Esophagus squamous epithelium (tissue), 5 donors: Measurements from ENCODE around the gene NOL6. TPM values are rescaled to one million over a fixed set of nuclear protein-coding genes. Genes with fewer than 3 reads are reported as not detected.

Experiments used
- DNase-seq: peaks from one replicate; lab custom pipeline; 2025; lab: John Stamatoyannopoulos, UW
- H3K27ac ChIP-seq, 4 donors: fragments of 200-600 bp; sonication (generic); one replicate each; pipeline ENCODE4 v1.5.1; 2016 to 2019; ENCODE audit warnings: mild to moderate bottlenecking in 1 of 4
- H3K27me3 ChIP-seq, 4 donors: fragments of 200-600 bp; sonication (generic); 1 replicate in 3 of 4; 2 replicates in 1 of 4; pipeline versions ENCODE4 v1.5.1 to v1.6.0; 2017 to 2021; ENCODE audit warnings: antibody characterized with exemption in 1 of 4
- H3K36me3 ChIP-seq, 3 donors: fragments of 200-600 bp; sonication (generic); one replicate each; pipeline ENCODE4 v1.5.1; 2016 to 2019
- H3K4me1 ChIP-seq, 3 donors: fragments of 200-600 bp; sonication (generic); one replicate each; pipeline ENCODE4 v1.5.1; 2017 to 2019
- H3K4me3 ChIP-seq, 4 donors: fragments of 200-600 bp; sonication (generic); 1 replicate in 3 of 4; 2 replicates in 1 of 4; pipeline ENCODE4 v1.5.1; 2016 to 2019; ENCODE audit warnings: mild to moderate bottlenecking in 2 of 4, moderate library complexity in 1 of 4
- H3K9me3 ChIP-seq, 3 donors: fragments of 200-600 bp; sonication (generic); one replicate each; pipeline ENCODE4 v1.5.1; 2016 to 2019
- POLR2A ChIP-seq, 4 donors: fragments of 450-650 bp; IDR thresholded peaks; one replicate each; pipeline ENCODE4 v1.6.1; 2017; ENCODE audit warnings: antibody characterized with exemption in 4 of 4, mild to moderate bottlenecking in 4 of 4, moderate library complexity in 3 of 4
- WGBS, 2 donors: methylation state at CpG; one replicate each; pipeline ENCODE4 v1.1.5; 2018; 5-methylcytosine and 5-hydroxymethylcytosine counted together
- intact Hi-C: fragments of 100-400 bp; cut with DNase I; formaldehyde crosslinking; loops from one replicate; pipeline ENCODE4 v1.15.0; 2022
- total RNA-seq, 4 donors: library from RNA; depleted of rRNA; stranded (reverse); fragments of >200 nt; gene quantifications; one replicate each; pipeline ENCODE4 v1.1.0, GENCODE V29; 2016
- TF ChIP-seq, protein P1 (sequence below), 6 experiments: fragments of 450-650 bp in 4 of 6; fragments of 200-600 bp in 2 of 6; sonication (generic) in 2 of 6; IDR thresholded peaks; one replicate each; pipeline ENCODE4 v1.5.1; 2016 to 2019; ENCODE audit warnings: antibody characterized with exemption in 6 of 6, mild to moderate bottlenecking in 4 of 6, moderate library complexity in 4 of 6
- donor health status: DM: yes; HTN: yes; CAD: no.

The NOL6 gene
- total RNA-seq, 4 donors from 2014 or later = 23.6 to 43.7 (median 38.3) TPM

DNA sequence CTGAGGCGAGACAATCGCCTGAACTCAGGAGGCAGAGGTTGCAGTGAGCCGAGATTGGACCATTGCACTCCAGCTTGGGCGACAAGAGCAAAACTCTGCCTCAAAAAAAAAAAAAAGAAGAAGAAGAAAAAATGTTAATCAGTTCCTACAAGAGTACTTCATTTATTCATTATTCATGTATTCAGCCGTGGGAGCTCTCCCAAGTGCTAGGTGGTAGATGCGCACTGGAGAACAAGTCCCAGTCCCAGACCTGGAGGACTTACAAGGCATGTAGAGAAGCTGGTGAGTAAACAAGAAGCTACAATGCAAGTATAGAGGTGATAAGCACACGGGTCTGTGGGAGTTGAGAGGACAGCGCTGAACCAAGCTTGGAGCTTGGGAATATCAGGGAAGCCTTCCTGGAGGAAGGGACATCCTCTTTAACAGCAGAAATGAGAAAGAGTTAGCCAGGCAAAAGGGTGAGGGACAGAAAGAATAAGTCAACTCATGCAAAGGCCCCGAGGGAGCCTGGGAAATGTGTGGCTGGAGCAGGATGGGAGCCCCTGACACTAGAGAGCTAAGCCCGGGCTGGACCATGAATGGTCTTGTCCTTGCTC lies 53.9 kb downstream of the NOL6 start:
- Histone ChIP-seq H3K4me1 (peaks cover 30 to 74% (median 35%) of the 10 kb centered on the region in 3 donors), H3K36me3 (no peaks in the 10 kb centered on the region), H3K27me3 (peaks cover 0 to 8% (median 0%) of the 10 kb centered on the region in 4 donors), H3K9me3 (no peaks in the 10 kb centered on the region), H3K4me3 (no peak overlapping the region), H3K27ac (peak overlapping the region; percentile 34 to 87 (median 66))
- intact Hi-C loops = no loop called here
- 57 to 59% methylated on average over 8 to 10 of the region's 10 CpGs for WGBS, 2 donors
- TF ChIP-seq POLR2A (IDR thresholded peaks at IDR 0.05) = no peak
- TF ChIP-seq, protein P1, sequence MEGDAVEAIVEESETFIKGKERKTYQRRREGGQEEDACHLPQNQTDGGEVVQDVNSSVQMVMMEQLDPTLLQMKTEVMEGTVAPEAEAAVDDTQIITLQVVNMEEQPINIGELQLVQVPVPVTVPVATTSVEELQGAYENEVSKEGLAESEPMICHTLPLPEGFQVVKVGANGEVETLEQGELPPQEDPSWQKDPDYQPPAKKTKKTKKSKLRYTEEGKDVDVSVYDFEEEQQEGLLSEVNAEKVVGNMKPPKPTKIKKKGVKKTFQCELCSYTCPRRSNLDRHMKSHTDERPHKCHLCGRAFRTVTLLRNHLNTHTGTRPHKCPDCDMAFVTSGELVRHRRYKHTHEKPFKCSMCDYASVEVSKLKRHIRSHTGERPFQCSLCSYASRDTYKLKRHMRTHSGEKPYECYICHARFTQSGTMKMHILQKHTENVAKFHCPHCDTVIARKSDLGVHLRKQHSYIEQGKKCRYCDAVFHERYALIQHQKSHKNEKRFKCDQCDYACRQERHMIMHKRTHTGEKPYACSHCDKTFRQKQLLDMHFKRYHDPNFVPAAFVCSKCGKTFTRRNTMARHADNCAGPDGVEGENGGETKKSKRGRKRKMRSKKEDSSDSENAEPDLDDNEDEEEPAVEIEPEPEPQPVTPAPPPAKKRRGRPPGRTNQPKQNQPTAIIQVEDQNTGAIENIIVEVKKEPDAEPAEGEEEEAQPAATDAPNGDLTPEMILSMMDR (IDR thresholded peaks at IDR 0.05) = no peak
- DNase-seq = no peak

DNA sequence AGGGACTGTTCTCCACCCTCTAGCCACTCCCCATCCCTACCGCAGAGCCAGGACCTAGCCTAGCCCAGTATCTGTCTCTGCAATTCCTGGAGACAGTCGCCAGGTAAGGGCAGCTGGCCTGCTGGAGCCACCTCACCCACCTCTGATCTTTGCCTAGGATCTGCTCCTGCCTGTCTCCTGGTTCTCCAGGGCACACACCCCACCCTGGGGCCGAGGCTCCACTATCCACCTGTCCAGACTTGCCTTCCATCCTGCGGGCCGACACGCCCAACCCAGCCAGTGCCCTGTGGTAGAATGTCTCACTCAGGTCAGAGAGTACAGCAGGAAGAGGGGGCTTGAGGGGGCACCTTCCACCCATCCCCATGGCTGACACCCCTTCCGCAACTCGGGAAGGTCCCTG lies 55.6 kb downstream of the NOL6 start:
- Histone ChIP-seq H3K27ac (peak overlapping the region; percentile 80 to 88 (median 85)), H3K4me1 (peaks cover 38 to 86% (median 40%) of the 10 kb centered on the region in 3 donors), H3K4me3 (no peak overlapping the region), H3K9me3 (no peaks in the 10 kb centered on the region), H3K27me3 (peaks cover 0 to 8% (median 0%) of the 10 kb centered on the region in 4 donors), H3K36me3 (no peaks in the 10 kb centered on the region)
- intact Hi-C loops = no loop called here
- 39% methylated on average over 2 of the region's 8 CpGs; no CpG with 5 or more reads in 1 of the 2 donors for WGBS, 2 donors
- TF ChIP-seq, protein P1 (IDR thresholded peaks at IDR 0.05) = no peak
- TF ChIP-seq POLR2A (IDR thresholded peaks at IDR 0.05) = no peak
- no peak for DNase-seq

GRCh38 chr9:33416996-33417395 lies 56.7 kb downstream of the NOL6 start:
- peaks cover 38 to 77% (median 40%) of the 10 kb centered on the region in 3 donors for H3K4me1 ChIP-seq
- no peak overlapping the region for H3K4me3 ChIP-seq
- no peaks in the 10 kb centered on the region for H3K9me3 ChIP-seq
- H3K36me3 ChIP-seq = no peaks in the 10 kb centered on the region
- no peak for TF ChIP-seq POLR2A (IDR thresholded peaks at IDR 0.05)
- TF ChIP-seq, protein P1 (IDR thresholded peaks at IDR 0.05) = no peak
- no peak for DNase-seq
- peak overlapping the region; percentile 80 to 88 (median 85) for H3K27ac ChIP-seq
- WGBS, 2 donors = 45 to 60% methylated on average over 4 to 5 of the region's 5 CpGs
- H3K27me3 ChIP-seq = peaks cover 0 to 8% (median 0%) of the 10 kb centered on the region in 4 donors
- intact Hi-C loops = no loop called here

GRCh38 chr9:33415501-33416038 lies 58.2 kb downstream of the NOL6 start:
- TF ChIP-seq, protein P1 (IDR thresholded peaks at IDR 0.05) = peak; percentile 58 to 89 (median 82)
- TF ChIP-seq POLR2A (IDR thresholded peaks at IDR 0.05) = peak in 1 of 4 donors; percentile 27
- Histone ChIP-seq H3K4me3 (peak overlapping the region in 1 of 4 donors; percentile 6), H3K27ac (peak overlapping the region; percentile 81 to 88 (median 85)), H3K9me3 (no peaks in the 10 kb centered on the region), H3K36me3 (no peaks in the 10 kb centered on the region), H3K4me1 (peaks cover 38 to 70% (median 40%) of the 10 kb centered on the region in 3 donors), H3K27me3 (peaks cover 0 to 8% (median 0%) of the 10 kb centered on the region in 4 donors)
- DNase-seq = no peak
- intact Hi-C loops = no loop called here
- 2 to 11% methylated on average over 5 to 8 of the region's 9 CpGs for WGBS, 2 donors

- Histone ChIP-seq H3K36me3 (no peaks in the 10 kb centered on the region), H3K27ac (peak overlapping the region; percentile 81 to 88 (median 85)), H3K9me3 (no peaks in the 10 kb centered on the region), H3K4me3 (peak overlapping the region in 1 of 4 donors; percentile 6), H3K4me1 (peaks cover 38 to 64% (median 40%) of the 10 kb centered on the region in 3 donors), H3K27me3 (peaks cover 0 to 8% (median 0%) of the 10 kb centered on the region in 4 donors)
- DNase-seq = no peak
- TF ChIP-seq, protein P1 (IDR thresholded peaks at IDR 0.05) = no peak
- no peak for TF ChIP-seq POLR2A (IDR thresholded peaks at IDR 0.05)
- intact Hi-C loops = no loop called here
- WGBS, 2 donors = 47 to 53% methylated on average over 2 to 7 of the region's 13 CpGs
These were observed 58.7 kb downstream of the NOL6 start for GRCh38 chr9:33414889-33415500.
